HepG2 (cell line): ENCODE data around the gene DSG2.

Source experiments
- ASH2L ChIP-seq: fragments of 300-600, 200-600 bp; sonication (generic); IDR thresholded peaks from 2 replicates; pipeline ENCODE4 v1.7.0; 2017; ENCODE audit warnings: low read depth, mild to moderate bottlenecking, moderate library complexity, mixed read lengths, low read length; ENCODE audit not compliant: insufficient read length
- ELF1 ChIP-seq: sonication (generic); formaldehyde crosslinking; IDR thresholded peaks from 2 replicates; pipeline ENCODE4 v1.4.0; 2020; ENCODE audit warnings: missing genetic modification reagents
- GATAD2A ChIP-seq: IDR thresholded peaks from 2 replicates; pipeline ENCODE4 v1.6.1; 2016
- NFIC ChIP-seq: IDR thresholded peaks from 2 replicates; pipeline ENCODE4 v1.6.1; 2012; ENCODE audit warnings: mild to moderate bottlenecking, low read length, inconsistent platforms
- TAF15 ChIP-seq: fragments of 200-400 bp; formaldehyde crosslinking; IDR thresholded peaks from one replicate; pipeline ENCODE4 v1.6.1; 2018; ENCODE audit warnings: mild to moderate bottlenecking, low read depth, low read length; ENCODE audit not compliant: poor library complexity, severe bottlenecking
- TP53 ChIP-seq: sonication (generic); formaldehyde crosslinking; conservative IDR thresholded peaks from 2 replicates; pipeline ENCODE4 v1.4.0; 2020; ENCODE audit warnings: missing genetic modification reagents
- ZNF33A ChIP-seq: sonication (generic); formaldehyde crosslinking; IDR thresholded peaks from 2 replicates; pipeline ENCODE4 v1.5.1; 2020; ENCODE audit warnings: missing genetic modification reagents, mild to moderate bottlenecking, moderate library complexity, borderline replicate concordance
- TF ChIP-seq, protein P1 (sequence below), 2 experiments: sonication (generic) in 1 of 2; formaldehyde crosslinking in 1 of 2; IDR thresholded peaks; 2 replicates each; pipeline versions ENCODE4 v1.5.1 to v1.6.1; 2011 to 2020; ENCODE audit warnings: borderline replicate concordance in 1 of 2, low read depth in 1 of 2, low read length in 1 of 2, mild to moderate bottlenecking in 1 of 2, missing genetic modification reagents in 1 of 2, moderate library complexity in 1 of 2
- TF ChIP-seq, protein P2 (sequence below): conservative IDR thresholded peaks from 2 replicates; pipeline ENCODE4 v1.6.1; 2018; ENCODE audit warnings: missing genetic modification reagents

DNA sequence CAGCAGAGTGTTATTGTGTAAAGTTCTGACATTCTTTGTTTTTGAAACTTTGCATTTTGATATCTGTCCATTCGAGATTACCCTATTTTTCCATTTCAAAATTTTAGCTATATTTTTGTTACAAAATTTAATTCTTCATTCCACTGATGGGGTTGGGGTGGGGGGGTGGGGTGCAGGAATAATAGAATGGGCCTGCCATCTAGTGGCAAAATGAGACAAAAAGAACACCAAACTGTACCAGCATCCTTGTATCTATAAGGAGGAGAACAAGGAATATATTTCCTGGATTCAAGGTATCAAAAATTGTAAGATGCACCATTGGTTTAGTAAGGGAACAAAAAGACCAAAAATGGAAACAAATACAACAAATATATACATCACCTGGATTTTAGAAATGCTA, 65.8 kb downstream of the DSG2 start:
- TF ChIP-seq NFIC (no peak), TP53 (CRISPR knock-in tag) (no peak), GATAD2A (no peak), ZNF33A (no peak), ELF1 (no peak), TAF15 (no peak), ASH2L (no peak)
- TF ChIP-seq, protein P1, sequence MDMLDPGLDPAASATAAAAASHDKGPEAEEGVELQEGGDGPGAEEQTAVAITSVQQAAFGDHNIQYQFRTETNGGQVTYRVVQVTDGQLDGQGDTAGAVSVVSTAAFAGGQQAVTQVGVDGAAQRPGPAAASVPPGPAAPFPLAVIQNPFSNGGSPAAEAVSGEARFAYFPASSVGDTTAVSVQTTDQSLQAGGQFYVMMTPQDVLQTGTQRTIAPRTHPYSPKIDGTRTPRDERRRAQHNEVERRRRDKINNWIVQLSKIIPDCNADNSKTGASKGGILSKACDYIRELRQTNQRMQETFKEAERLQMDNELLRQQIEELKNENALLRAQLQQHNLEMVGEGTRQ (IDR thresholded peaks at IDR 0.05; ENCODE audit: low read depth, low read length), result no peak
- TF ChIP-seq, protein P1 (CRISPR knock-in tag; IDR thresholded peaks at IDR 0.05; ENCODE audit: borderline replicate concordance), result no peak
- TF ChIP-seq, protein P2, sequence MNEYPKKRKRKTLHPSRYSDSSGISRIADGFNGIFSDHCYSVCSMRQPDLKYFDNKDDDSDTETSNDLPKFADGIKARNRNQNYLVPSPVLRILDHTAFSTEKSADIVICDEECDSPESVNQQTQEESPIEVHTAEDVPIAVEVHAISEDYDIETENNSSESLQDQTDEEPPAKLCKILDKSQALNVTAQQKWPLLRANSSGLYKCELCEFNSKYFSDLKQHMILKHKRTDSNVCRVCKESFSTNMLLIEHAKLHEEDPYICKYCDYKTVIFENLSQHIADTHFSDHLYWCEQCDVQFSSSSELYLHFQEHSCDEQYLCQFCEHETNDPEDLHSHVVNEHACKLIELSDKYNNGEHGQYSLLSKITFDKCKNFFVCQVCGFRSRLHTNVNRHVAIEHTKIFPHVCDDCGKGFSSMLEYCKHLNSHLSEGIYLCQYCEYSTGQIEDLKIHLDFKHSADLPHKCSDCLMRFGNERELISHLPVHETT, result no peak
